Chondrocyte (in vitro differentiated cells): Measurements from ENCODE around the gene C6orf15. TPM values are rescaled to one million over a fixed set of nuclear protein-coding genes. Genes with fewer than 3 reads are reported as not detected.
"Not testable (repeated sequence)": the region's sequence is repeated elsewhere in the genome, so short reads cannot be mapped to it uniquely, and the experiment has no call there.

Source experiments
- DNase-seq: peaks from one replicate; pipeline ENCODE4 v3.0.0; 2021; ENCODE audit warnings: mixed read lengths, low spot score
- H3K27ac Mint-ChIP-seq: one replicate; pipeline ENCODE4 v1.8.0; 2021; ENCODE audit warnings: mild to moderate bottlenecking, moderate library complexity, mixed read lengths; ENCODE audit not compliant: unreplicated experiment
- H3K27me3 Mint-ChIP-seq: 2 replicates; pipeline ENCODE4 v1.8.0; 2021; ENCODE audit warnings: low read depth, mixed read lengths
- H3K36me3 Mint-ChIP-seq: 2 replicates; pipeline ENCODE4 v1.8.0; 2021; ENCODE audit warnings: low read depth, mixed read lengths
- H3K4me1 Mint-ChIP-seq: 2 replicates; pipeline ENCODE4 v1.8.0; 2021; ENCODE audit warnings: low read depth, mild to moderate bottlenecking, mixed read lengths
- H3K4me3 Mint-ChIP-seq: one replicate; pipeline ENCODE4 v1.8.0; 2021; ENCODE audit warnings: mild to moderate bottlenecking, moderate library complexity, mixed read lengths; ENCODE audit not compliant: unreplicated experiment
- H3K9me3 Mint-ChIP-seq: 2 replicates; pipeline ENCODE4 v1.8.0; 2021; ENCODE audit warnings: low read depth, mixed read lengths
- CTCF ChIP-seq: fragments of 200-600 bp; sonication (generic); IDR thresholded peaks from 2 replicates; pipeline ENCODE4 v1.5.0; 2021; ENCODE audit warnings: antibody characterized with exemption, mild to moderate bottlenecking, moderate library complexity
- total RNA-seq: library from RNA; stranded (reverse); gene quantifications from 3 replicates; pipeline ENCODE4 v1.2.1, GENCODE V29; 2021

The C6orf15 gene
- total RNA-seq, 1 donor from 2014 or later: 0.37 TPM

- Mint-ChIP-seq H3K36me3 (no peaks in the 10 kb centered on the region), H3K9me3 (no peaks in the 10 kb centered on the region), H3K27me3 (no peaks in the 10 kb centered on the region), H3K27ac (no peak overlapping the region), H3K4me3 (no peak overlapping the region), H3K4me1 (peaks cover 23% of the 10 kb centered on the region)
- peak; percentile 91 for TF ChIP-seq CTCF
- no peak for DNase-seq
Observed at GRCh38 chr6:31068669-31069340, 43.6 kb downstream of the C6orf15 start.

DNA sequence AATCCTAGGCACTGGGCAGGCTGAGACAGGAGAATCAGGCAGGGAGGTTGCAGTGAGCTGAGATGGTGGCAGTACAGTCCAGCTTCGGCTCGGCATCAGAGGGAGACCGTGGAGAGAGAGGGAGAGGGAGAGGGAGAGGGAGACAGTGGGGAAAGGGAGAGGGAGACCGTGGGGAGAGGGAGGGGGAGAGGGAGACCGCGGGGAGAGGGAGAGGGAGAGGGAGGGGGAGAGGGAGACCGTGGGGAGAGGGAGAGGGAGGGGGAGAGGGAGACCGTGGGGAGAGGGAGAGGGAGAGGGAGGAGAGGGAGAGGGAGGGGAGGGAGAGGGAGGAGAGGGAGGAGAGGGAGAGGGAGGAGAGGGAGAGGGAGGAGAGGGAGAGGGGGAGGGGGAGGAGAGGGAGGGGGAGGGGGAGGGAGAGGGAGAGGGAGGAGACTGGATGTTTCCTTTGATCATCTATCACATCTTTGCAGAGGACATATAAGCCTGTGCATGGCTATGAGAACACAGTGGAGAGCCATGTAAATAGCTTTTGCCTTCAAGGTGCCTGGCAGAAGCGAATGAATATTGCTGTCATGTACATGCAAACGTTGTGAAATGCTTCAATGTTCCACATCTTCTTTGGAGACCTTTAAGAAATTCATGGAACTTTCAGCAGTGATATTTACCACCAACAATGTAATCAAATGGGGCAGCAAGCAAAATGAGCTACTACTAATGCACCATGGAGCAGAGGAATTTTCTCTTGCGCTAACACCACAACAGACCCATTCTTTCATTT is 44.3 kb downstream of the C6orf15 start:
- not testable (repeated sequence) for H3K4me3 Mint-ChIP-seq, DNase-seq, H3K9me3 Mint-ChIP-seq, H3K27ac Mint-ChIP-seq, H3K27me3 Mint-ChIP-seq, H3K36me3 Mint-ChIP-seq
- peaks cover 23% of the 10 kb centered on the region for H3K4me1 Mint-ChIP-seq

- H3K27ac Mint-ChIP-seq, DNase-seq, H3K4me3 Mint-ChIP-seq, H3K9me3 Mint-ChIP-seq, H3K36me3 Mint-ChIP-seq, H3K27me3 Mint-ChIP-seq: not testable (repeated sequence)
- H3K4me1 Mint-ChIP-seq: peaks cover 16% of the 10 kb centered on the region
Observed at GRCh38 chr6:31067028-31067427, 45.3 kb downstream of the C6orf15 start.

- Mint-ChIP-seq H3K27ac (no peak overlapping the region), H3K9me3 (no peaks in the 10 kb centered on the region), H3K27me3 (no peaks in the 10 kb centered on the region), H3K4me1 (peaks cover 11% of the 10 kb centered on the region), H3K4me3 (no peak overlapping the region), H3K36me3 (no peaks in the 10 kb centered on the region)
- no peak for TF ChIP-seq CTCF
- no peak for DNase-seq
Observed at GRCh38 chr6:31065556-31065955, 46.8 kb downstream of the C6orf15 start.

DNA sequence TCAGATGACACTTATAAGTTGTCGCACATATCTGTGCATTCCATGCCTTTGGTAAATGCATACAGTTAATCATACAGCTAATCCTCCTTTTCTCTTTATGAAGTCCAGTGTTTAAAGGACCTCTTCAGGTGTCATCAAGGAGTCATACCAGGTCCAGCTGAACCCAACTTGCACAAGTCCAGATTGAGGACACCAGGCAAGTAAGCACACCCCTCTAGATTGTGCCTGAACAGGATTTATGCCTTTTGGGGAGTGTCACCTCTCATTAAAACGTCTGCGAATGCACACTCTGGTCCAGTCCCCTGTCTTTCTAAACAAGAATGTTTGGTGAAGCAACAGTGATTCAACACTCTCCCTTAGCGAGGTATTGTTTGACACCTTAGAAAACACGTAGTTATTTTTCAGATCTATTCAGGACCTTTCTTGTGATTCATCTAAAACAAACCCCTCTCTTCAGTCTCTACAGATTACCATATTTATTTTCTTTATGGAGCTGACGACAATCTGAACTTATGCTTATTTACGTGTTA is 48.4 kb downstream of the C6orf15 start:
- TF ChIP-seq CTCF: no peak
- H3K27ac Mint-ChIP-seq: no peak overlapping the region
- no peaks in the 10 kb centered on the region for H3K36me3 Mint-ChIP-seq
- no peak overlapping the region for H3K4me3 Mint-ChIP-seq
- H3K9me3 Mint-ChIP-seq: no peaks in the 10 kb centered on the region
- H3K27me3 Mint-ChIP-seq: no peaks in the 10 kb centered on the region
- DNase-seq: no peak
- H3K4me1 Mint-ChIP-seq: peaks cover 9% of the 10 kb centered on the region

Other genes starting within 250 kb of the C6orf15 start
- gene DDR1, start 228.1 kb downstream of the C6orf15 start, total RNA-seq: 112 to 157 TPM (median 117 TPM) in 3 replicates
- gene GTF2H4, start 204.4 kb downstream of the C6orf15 start, total RNA-seq: 39.5 to 54.6 TPM (median 40.1 TPM) in 3 replicates
- gene VARS2, start 198.3 kb downstream of the C6orf15 start, total RNA-seq: 33.1 to 48.0 TPM (median 33.8 TPM) in 3 replicates
- gene SFTA2, start 180.4 kb downstream of the C6orf15 start, total RNA-seq: not detected in 3 replicates
- gene MUCL3, start 171.6 kb downstream of the C6orf15 start, total RNA-seq: 0.07 TPM in 1 of 3 replicates, not detected in the others
- not detected in 3 replicates for gene MUC21, start 128.9 kb downstream of the C6orf15 start, total RNA-seq
- not detected in 3 replicates for gene MUC22, start 102.1 kb downstream of the C6orf15 start, total RNA-seq
- gene PSORS1C1, start 2.2 kb upstream of the C6orf15 start, total RNA-seq: 4.2 to 6.0 TPM (median 5.5 TPM) in 3 replicates
- gene CDSN, start 7.9 kb upstream of the C6orf15 start, total RNA-seq: 0.12 TPM in 1 of 3 replicates, not detected in the others
- gene PSORS1C2, start 26.5 kb upstream of the C6orf15 start, total RNA-seq: not detected in 3 replicates
- gene CCHCR1, start 45.2 kb upstream of the C6orf15 start, total RNA-seq: 11.2 to 18.3 TPM (median 13.4 TPM) in 3 replicates
- 7.4 to 22.4 TPM (median 7.9 TPM) in 3 replicates for gene TCF19, start 46.0 kb upstream of the C6orf15 start, total RNA-seq
- gene POU5F1, start 58.1 kb upstream of the C6orf15 start, total RNA-seq: 1.2 to 1.6 TPM in 2 of 3 replicates, not detected in the other
- 176 to 187 TPM (median 182 TPM) in 3 replicates for gene HLA-C, start 159.5 kb upstream of the C6orf15 start, total RNA-seq
- gene HLA-B, start 244.6 kb upstream of the C6orf15 start, total RNA-seq: 149 to 216 TPM (median 206 TPM) in 3 replicates